ENCODE data around the gene FUBP1.

DNA sequence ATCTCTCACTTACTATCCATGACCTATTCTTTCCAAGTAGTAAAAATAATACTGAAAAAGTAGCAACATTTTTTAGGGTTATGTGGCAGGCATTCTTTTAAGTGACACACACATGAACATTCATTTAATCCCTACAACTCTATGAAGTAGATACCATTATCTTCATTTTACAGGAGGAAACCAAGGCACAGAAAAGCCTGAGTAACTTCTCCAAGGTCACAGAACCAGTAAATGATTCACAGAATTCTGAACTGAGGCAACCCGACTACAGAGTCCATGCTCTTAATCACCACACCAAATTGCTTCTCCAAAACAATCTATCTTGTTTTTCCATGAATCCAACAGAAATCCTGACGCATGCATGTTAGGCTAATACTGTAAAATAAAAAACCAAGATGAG, 17.5 kb downstream of the FUBP1 start:
- TF ChIP-seq, protein P1, sequence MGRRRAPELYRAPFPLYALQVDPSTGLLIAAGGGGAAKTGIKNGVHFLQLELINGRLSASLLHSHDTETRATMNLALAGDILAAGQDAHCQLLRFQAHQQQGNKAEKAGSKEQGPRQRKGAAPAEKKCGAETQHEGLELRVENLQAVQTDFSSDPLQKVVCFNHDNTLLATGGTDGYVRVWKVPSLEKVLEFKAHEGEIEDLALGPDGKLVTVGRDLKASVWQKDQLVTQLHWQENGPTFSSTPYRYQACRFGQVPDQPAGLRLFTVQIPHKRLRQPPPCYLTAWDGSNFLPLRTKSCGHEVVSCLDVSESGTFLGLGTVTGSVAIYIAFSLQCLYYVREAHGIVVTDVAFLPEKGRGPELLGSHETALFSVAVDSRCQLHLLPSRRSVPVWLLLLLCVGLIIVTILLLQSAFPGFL (CRISPR knock-in tag; IDR thresholded peaks at IDR 0.05; ENCODE audit: borderline replicate concordance), result no peak
- TF ChIP-seq, protein P2, sequence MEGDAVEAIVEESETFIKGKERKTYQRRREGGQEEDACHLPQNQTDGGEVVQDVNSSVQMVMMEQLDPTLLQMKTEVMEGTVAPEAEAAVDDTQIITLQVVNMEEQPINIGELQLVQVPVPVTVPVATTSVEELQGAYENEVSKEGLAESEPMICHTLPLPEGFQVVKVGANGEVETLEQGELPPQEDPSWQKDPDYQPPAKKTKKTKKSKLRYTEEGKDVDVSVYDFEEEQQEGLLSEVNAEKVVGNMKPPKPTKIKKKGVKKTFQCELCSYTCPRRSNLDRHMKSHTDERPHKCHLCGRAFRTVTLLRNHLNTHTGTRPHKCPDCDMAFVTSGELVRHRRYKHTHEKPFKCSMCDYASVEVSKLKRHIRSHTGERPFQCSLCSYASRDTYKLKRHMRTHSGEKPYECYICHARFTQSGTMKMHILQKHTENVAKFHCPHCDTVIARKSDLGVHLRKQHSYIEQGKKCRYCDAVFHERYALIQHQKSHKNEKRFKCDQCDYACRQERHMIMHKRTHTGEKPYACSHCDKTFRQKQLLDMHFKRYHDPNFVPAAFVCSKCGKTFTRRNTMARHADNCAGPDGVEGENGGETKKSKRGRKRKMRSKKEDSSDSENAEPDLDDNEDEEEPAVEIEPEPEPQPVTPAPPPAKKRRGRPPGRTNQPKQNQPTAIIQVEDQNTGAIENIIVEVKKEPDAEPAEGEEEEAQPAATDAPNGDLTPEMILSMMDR (IDR thresholded peaks at IDR 0.05), result no peak
- TF ChIP-seq, protein P3, sequence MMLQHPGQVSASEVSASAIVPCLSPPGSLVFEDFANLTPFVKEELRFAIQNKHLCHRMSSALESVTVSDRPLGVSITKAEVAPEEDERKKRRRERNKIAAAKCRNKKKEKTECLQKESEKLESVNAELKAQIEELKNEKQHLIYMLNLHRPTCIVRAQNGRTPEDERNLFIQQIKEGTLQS (CRISPR knock-in tag; conservative IDR thresholded peaks at IDR 0.05), result no peak
- TF ChIP-seq ZNF138 (CRISPR knock-in tag; conservative IDR thresholded peaks at IDR 0.05) (no peak), CREM (CRISPR knock-in tag; IDR thresholded peaks at IDR 0.05) (no peak)
- TF ChIP-seq, protein P4, sequence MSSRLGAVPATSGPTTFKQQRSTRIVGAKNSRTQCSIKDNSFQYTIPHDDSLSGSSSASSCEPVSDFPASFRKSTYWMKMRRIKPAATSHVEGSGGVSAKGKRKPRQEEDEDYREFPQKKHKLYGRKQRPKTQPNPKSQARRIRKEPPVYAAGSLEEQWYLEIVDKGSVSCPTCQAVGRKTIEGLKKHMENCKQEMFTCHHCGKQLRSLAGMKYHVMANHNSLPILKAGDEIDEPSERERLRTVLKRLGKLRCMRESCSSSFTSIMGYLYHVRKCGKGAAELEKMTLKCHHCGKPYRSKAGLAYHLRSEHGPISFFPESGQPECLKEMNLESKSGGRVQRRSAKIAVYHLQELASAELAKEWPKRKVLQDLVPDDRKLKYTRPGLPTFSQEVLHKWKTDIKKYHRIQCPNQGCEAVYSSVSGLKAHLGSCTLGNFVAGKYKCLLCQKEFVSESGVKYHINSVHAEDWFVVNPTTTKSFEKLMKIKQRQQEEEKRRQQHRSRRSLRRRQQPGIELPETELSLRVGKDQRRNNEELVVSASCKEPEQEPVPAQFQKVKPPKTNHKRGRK (CRISPR knock-in tag; IDR thresholded peaks at IDR 0.05; ENCODE audit: borderline replicate concordance), result no peak

Data from WTC11 (cell line).